HG03045 (cell line): ENCODE data around the gene CCDC106.

Experiments used
- ATAC-seq: cut with Tn5 transposase; IDR thresholded peaks from one replicate; pipeline ENCODE4 v1.9.1; 2021; ENCODE audit warnings: mild to moderate bottlenecking, moderate library complexity; ENCODE audit not compliant: unreplicated experiment

The CCDC106 gene

DNA sequence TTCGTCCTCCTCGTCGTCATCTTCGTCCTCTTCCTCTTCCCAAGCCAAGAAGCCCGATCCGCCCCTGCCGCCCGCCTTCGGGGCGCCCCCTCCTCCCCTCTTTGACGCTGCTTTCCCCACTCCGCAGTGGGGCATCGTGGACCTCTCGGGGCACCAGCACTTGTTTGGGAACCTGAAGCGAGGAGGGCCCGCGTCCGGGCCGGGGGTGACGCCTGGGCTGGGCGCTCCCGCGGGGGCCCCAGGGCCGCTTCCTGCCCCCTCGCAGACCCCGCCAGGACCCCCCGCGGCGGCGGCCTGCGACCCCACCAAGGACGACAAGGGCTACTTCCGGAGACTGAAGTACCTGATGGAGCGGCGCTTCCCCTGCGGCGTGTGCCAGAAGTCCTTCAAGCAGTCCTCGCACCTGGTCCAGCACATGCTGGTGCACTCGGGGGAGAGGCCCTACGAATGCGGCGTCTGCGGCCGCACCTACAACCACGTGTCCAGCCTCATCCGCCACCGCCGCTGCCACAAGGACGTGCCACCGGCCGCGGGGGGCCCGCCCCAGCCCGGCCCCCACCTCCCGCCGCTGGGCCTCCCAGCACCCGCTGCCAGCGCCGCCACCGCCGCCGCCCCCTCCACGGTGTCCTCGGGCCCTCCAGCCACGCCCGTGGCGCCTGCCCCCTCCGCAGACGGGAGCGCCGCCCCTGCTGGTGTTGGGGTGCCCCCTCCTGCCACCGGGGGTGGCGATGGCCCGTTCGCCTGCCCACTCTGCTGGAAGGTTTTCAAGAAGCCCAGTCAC lies 33.9 kb upstream of the CCDC106 start:
- ATAC-seq = no peak

DNA sequence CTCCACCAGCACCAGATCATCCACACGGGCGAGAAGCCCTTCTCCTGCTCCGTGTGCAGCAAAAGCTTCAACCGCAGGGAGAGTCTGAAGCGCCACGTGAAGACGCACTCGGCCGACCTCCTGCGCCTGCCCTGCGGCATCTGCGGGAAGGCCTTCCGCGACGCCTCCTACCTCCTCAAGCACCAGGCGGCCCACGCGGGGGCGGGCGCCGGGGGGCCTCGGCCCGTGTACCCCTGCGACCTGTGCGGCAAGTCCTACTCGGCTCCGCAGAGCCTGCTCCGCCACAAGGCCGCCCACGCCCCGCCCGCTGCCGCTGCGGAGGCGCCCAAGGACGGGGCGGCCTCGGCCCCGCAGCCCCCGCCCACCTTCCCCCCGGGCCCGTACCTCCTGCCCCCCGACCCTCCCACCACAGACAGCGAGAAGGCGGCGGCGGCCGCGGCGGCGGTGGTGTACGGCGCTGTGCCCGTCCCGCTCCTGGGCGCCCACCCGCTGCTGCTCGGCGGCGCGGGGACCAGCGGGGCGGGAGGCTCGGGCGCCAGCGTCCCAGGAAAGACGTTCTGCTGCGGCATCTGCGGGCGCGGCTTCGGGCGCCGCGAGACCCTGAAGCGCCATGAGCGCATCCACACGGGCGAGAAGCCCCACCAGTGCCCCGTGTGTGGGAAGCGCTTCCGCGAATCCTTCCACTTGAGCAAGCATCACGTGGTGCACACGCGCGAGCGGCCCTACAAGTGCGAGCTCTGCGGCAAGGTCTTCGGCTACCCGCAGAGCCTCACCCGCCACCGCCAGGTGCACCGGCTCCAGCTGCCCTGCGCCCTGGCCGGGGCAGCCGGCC lies 33.1 kb upstream of the CCDC106 start:
- ATAC-seq = no peak

- ATAC-seq = no peak
These were observed 32.2 kb upstream of the CCDC106 start for GRCh38 chr19:55615543-55616394.

DNA sequence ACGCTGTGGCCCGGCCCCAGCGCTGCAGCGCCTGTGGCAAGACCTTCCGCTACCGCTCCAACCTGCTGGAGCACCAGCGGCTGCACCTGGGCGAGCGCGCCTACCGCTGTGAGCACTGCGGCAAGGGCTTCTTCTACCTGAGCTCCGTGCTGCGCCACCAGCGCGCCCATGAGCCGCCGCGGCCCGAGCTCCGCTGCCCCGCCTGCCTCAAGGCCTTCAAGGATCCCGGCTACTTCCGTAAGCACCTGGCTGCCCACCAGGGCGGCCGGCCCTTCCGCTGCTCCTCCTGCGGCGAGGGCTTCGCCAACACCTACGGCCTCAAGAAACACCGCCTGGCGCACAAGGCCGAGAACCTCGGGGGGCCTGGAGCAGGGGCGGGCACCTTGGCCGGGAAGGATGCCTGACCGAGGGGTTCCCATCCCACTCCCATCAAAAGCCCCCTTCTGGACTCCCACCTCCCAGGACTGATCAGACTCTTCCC lies 31.6 kb upstream of the CCDC106 start:
- ATAC-seq = no peak

- ATAC-seq = no peak
These were observed 30.6 kb upstream of the CCDC106 start for GRCh38 chr19:55617426-55617825.

DNA sequence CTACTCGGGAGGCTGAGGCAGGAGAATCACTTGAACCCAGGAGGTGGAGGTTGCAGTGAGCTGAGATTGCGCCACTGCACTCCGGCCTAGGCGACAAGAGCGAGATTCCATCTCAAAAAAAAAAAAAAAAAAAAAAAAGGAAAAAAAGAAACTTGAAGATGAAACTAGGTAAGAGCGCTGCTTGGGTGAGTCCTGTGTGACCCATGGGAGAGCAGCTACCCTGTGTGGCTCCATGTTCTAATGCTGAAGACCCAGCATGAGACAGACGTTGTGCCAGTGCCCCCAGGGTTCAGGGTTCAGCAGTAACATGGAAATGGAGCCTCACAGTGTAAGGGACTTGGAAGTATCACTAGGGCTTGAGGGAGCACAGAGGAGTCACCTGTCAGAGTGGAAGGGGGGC lies 29.6 kb upstream of the CCDC106 start:
- no peak for ATAC-seq

DNA sequence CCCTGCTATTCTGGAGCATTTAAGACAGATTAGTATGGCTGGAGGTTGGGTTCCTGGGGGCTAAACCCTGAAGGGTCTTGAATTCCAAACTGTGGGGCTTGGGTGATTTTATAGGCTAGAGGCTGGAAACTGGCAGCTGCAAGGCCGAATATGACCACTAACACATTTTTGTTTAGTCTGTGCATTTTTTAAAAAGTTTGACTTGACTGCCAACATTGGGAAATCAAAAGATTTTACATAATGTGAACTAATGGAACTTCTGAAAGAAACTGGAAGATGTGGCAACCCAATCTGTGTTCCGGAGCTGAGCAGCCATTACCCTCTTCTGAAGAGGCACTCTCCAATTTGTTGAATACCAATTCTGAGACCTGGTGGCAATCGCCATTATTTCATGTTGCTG lies 28.7 kb upstream of the CCDC106 start:
- no peak for ATAC-seq

DNA sequence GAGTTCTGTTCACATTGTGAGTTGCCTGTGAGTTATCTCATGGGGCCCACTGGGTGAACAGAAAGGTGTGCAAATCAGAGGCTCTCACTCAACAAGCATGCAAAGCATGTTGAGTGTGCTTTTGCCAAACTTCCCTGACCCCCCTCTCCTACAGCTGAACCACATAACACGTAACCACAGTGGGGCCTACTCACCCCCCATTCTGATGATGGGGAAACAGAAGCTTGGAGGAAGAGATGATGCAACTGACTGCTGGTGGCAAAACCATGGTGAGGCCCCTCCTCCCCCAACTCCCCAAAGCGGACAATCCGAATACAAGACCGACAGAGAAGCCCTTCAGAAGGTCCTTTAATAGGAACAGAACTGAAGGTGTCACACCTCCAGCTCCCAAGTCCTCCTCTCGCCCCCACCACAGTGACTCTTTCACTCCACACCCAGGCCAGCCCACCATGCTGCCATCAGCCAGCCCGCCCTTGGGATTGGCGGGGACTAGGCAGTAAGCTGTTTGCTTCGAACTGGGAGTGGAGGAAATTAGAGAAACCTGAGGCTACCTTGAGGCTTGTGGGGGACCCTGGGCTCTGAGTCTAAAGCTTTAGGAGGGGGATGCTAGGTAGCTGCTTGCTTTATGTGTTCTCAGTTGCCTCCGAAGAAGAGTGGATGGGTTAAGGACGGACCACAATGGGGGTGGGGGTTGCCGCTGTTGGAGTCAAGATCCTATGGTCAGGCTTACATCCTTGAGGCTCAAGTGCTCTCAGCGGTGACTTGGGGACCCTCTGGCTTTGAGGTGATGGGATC lies 27.4 kb upstream of the CCDC106 start:
- ATAC-seq = no peak

- ATAC-seq = no peak
These were observed 26.8 kb upstream of the CCDC106 start for GRCh38 chr19:55621205-55621672.

- ATAC-seq = no peak
These were observed 26.3 kb upstream of the CCDC106 start for GRCh38 chr19:55621673-55622231.

- ATAC-seq = no peak
These were observed 25.6 kb upstream of the CCDC106 start for GRCh38 chr19:55622242-55622969.

DNA sequence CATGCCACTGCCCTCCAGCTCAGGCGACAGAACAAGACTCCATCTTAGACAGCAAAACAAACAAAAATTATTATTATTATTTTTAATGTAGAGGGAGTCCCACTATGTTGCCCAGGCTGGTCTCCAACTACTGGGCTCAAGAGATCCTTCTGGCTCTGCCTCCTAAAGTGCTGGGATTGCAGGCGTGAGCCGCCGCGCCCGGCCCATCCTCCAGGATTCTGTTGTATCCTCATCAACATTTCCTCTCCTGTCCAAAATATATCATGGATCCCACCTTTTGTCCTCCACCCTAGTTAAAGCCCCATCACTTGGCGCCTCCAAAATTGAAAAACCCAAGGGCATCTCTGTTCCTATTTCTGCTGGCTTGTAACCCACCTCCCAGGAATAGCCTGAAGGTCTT lies 24.9 kb upstream of the CCDC106 start:
- no peak for ATAC-seq

DNA sequence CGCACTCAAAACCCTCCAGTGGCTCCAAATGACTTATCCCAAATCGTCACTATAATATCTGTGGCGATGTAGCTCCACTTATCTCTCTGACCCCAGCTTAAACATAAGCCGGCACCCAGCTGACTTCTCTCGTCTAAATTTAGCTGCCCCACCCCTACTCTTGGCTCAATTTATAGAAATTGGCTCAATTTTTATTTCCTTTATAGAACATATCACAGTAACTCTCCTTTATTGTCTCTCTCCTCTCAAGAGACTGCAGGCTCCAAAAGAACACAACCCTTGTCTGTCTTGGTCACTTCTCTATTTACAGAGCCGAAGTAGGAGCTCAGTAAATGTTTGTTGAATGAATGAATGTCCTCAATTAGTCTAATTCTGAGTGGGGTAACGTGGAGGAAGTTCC lies 24.5 kb upstream of the CCDC106 start:
- ATAC-seq = no peak

DNA sequence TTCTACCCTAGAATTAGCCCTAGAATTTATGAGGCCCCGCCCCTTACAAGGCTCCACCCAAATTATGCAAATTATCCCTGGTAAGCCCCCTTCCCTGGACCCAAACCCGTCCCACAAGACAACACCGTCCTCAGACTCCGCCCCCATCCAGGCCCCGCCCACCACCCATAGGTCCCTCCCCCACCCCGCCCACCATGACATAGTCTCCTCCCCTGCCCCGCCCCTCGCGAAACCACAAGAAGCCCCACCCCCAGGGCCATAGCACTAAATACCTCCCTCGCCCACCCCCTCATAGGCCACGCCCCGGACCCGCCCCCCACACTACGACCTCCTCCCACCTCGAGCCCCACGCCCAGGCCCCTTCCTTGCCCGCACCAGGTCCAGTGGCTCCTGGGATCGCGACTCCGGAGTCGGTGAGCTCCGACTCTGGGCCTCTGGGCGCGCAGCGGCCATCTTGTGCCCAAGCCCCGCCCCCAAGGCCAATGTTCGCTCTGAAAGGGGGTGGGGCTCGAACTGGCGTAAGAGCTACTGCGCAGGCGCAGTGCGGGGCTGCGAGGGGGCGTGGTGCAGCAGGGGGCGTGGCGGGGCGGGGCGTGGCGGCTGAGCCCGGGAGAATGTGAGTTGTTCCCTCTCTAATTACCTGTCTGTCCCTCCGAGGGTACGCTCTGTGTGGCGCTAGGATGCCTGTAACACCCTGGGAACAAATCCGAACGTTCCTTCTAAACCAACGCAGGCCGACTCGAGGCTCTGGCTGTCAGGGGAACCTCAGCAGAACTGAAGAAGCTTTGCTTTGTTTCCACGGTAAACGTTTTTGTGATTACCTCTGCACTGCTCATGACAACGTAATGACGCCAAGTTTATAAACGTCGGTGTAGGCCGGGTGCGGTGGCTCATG lies 23.7 kb upstream of the CCDC106 start, which contains the start of gene ZNF784:
TSS of gene ZNF784 (minus strand) at position 458 of the 895 bp plus-strand sequence. CDS start at position 453, 5 bp downstream.
- no peak for ATAC-seq

GRCh38 chr19:55625004-55625326 lies 23.0 kb upstream of the CCDC106 start:
- no peak for ATAC-seq

DNA sequence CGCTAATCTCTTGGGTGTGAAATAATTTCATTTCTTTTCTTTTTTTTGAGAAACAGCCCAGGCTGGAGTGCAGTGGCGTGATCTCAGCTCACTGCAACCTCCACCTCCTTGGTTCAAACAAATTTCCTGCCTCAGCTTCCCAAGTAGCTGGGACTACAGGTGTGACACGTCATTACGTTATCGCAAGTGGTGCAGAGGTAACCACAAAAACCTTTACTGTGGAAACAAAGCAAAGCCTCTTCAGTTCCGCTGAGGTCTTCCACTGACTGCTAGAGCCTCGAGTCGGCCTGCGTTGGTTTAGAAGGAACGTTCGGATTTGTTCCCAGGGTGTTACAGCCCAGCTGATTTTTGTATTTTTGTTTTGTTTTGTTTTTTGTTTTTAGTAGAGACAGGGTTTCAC lies 21.7 kb upstream of the CCDC106 start:
- ATAC-seq = no peak

DNA sequence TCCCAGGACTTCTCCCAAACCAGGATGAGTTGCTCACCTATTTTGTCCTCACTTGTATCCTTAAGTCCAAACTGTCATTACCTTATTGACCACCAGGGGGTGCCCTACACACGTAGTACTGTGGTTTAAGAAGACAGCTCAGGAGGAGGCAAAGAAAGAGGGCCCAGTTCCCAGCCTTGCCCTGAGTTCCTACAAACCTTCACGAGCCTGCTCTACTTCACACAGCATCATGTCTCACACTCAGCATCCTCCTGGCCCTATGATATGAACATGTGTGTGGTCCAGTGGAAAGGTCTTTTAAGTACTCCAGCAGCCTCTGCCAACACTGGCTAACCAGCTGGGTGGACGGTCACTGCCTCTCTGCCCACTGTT lies 15.6 kb upstream of the CCDC106 start:
- ATAC-seq = no peak

DNA sequence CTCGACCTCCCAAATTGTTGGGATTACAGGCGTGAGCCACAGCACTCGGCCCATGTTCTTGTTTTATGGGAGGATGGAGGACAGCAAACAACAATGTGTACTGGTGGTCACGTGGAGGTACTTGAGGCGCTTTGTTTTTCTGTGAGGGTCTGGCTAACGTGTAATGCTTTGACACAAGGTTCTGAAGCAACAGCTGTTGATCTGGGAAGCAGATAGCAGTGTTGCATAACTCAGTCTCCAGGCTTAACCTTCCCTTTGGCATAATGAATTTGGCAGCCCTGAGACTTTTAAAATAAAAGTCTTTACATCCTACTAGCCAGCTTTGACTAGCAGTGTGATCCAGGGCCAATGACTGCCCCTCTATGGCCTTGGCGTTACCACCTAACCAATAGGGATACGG lies 14.2 kb upstream of the CCDC106 start:
- ATAC-seq = no peak
